ENCODE measurements around the gene RNF34. TPM values are rescaled to one million over a fixed set of nuclear protein-coding genes. Genes with fewer than 3 reads are reported as not detected.
"Not testable (repeated sequence)": the region's sequence is repeated elsewhere in the genome, so short reads cannot be mapped to it uniquely, and the experiment has no call there.

The RNF34 gene
- total RNA-seq, 1 experiment from 2014 or later = 79.5 TPM

GRCh38 chr12:121379945-121380344 is 20.0 kb upstream of the RNF34 start:
- no peak for DNase-seq
- H3K9me3 Mint-ChIP-seq (ENCODE audit: low read depth, unreplicated experiment) = no peaks in the 10 kb centered on the region
- no peak overlapping the region for H3K27ac Mint-ChIP-seq (ENCODE audit: unreplicated experiment)
- H3K27me3 Mint-ChIP-seq (ENCODE audit: unreplicated experiment) = no peaks in the 10 kb centered on the region
- H3K4me3 Mint-ChIP-seq (ENCODE audit: low read depth, unreplicated experiment) = no peak overlapping the region
- H3K36me3 Mint-ChIP-seq (ENCODE audit: insufficient read depth, unreplicated experiment) = no peaks in the 10 kb centered on the region
- no TSS peak for BruUV-seq (replicated peaks)
- intact Hi-C loops (cut with micrococcal nuclease; ENCODE audit: unreplicated experiment) = no loop called here
- H3K4me1 Mint-ChIP-seq (ENCODE audit: low read depth, unreplicated experiment) = peaks cover 10% of the 10 kb centered on the region
- TF ChIP-seq CTCF (IDR thresholded peaks at IDR 0.05; ENCODE audit: unreplicated experiment) = no peak
- CTCF ChIA-PET = no interaction called here

GRCh38 chr12:121383601-121384021 is 16.3 kb upstream of the RNF34 start:
- no TSS peak for BruUV-seq (replicated peaks)
- intact Hi-C loops (cut with micrococcal nuclease; ENCODE audit: unreplicated experiment) = no loop called here
- Mint-ChIP-seq H3K36me3 (ENCODE audit: insufficient read depth, unreplicated experiment) (no peaks in the 10 kb centered on the region), H3K4me3 (ENCODE audit: low read depth, unreplicated experiment) (no peak overlapping the region), H3K27ac (ENCODE audit: unreplicated experiment) (no peak overlapping the region), H3K9me3 (ENCODE audit: low read depth, unreplicated experiment) (no peaks in the 10 kb centered on the region), H3K27me3 (ENCODE audit: unreplicated experiment) (no peaks in the 10 kb centered on the region), H3K4me1 (ENCODE audit: low read depth, unreplicated experiment) (peaks cover 10% of the 10 kb centered on the region)
- CTCF ChIA-PET = interaction anchor here (0.6 to 1.3 kb wide), 3 partner anchors 9 to 157 kb away, joined by 3 to 7 read pairs (median 3); no protein-coding TSS in a partner anchor
- peak; percentile 17 for DNase-seq
- no peak for TF ChIP-seq CTCF (IDR thresholded peaks at IDR 0.05; ENCODE audit: unreplicated experiment)

GRCh38 chr12:121384891-121385290 is 15.0 kb upstream of the RNF34 start:
- DNase-seq; intact Hi-C loops (cut with micrococcal nuclease; ENCODE audit: unreplicated experiment); H3K27ac Mint-ChIP-seq (ENCODE audit: unreplicated experiment); H3K27me3 Mint-ChIP-seq (ENCODE audit: unreplicated experiment); H3K9me3 Mint-ChIP-seq (ENCODE audit: low read depth, unreplicated experiment); H3K36me3 Mint-ChIP-seq (ENCODE audit: insufficient read depth, unreplicated experiment); BruUV-seq (replicated peaks); H3K4me3 Mint-ChIP-seq (ENCODE audit: low read depth, unreplicated experiment): not testable (repeated sequence)
- CTCF ChIA-PET = interaction anchor here (0.7 kb wide), 1 partner anchor 16 kb away, joined by 4 read pairs; no protein-coding TSS in a partner anchor
- peaks cover 15% of the 10 kb centered on the region for H3K4me1 Mint-ChIP-seq (ENCODE audit: low read depth, unreplicated experiment)

GRCh38 chr12:121388421-121388981 is 11.4 kb upstream of the RNF34 start:
- Mint-ChIP-seq H3K27ac (ENCODE audit: unreplicated experiment) (peak overlapping the region; percentile 7), H3K27me3 (ENCODE audit: unreplicated experiment) (no peaks in the 10 kb centered on the region), H3K4me3 (ENCODE audit: low read depth, unreplicated experiment) (no peak overlapping the region), H3K4me1 (ENCODE audit: low read depth, unreplicated experiment) (peaks cover 15% of the 10 kb centered on the region), H3K9me3 (ENCODE audit: low read depth, unreplicated experiment) (no peaks in the 10 kb centered on the region), H3K36me3 (ENCODE audit: insufficient read depth, unreplicated experiment) (no peaks in the 10 kb centered on the region)
- intact Hi-C loops (cut with micrococcal nuclease; ENCODE audit: unreplicated experiment) = no loop called here
- TF ChIP-seq CTCF (IDR thresholded peaks at IDR 0.05; ENCODE audit: unreplicated experiment) = no peak
- CTCF ChIA-PET = interaction anchor here (0.6 to 1.8 kb wide), 4 partner anchors 11 to 54 kb away, joined by 3 to 6 read pairs (median 3); partner anchors contain the start of gene RNF34
- DNase-seq = peak; percentile 53
- BruUV-seq (replicated peaks) = no TSS peak

GRCh38 chr12:121390856-121391255 is 9.1 kb upstream of the RNF34 start:
- BruUV-seq (replicated peaks) = no TSS peak
- Mint-ChIP-seq H3K9me3 (ENCODE audit: low read depth, unreplicated experiment) (no peaks in the 10 kb centered on the region), H3K4me3 (ENCODE audit: low read depth, unreplicated experiment) (no peak overlapping the region), H3K36me3 (ENCODE audit: insufficient read depth, unreplicated experiment) (no peaks in the 10 kb centered on the region), H3K4me1 (ENCODE audit: low read depth, unreplicated experiment) (peaks cover 15% of the 10 kb centered on the region), H3K27me3 (ENCODE audit: unreplicated experiment) (no peaks in the 10 kb centered on the region), H3K27ac (ENCODE audit: unreplicated experiment) (no peak overlapping the region)
- CTCF ChIA-PET = no interaction called here
- intact Hi-C loops (cut with micrococcal nuclease; ENCODE audit: unreplicated experiment) = no loop called here
- no peak for TF ChIP-seq CTCF (IDR thresholded peaks at IDR 0.05; ENCODE audit: unreplicated experiment)
- no peak for DNase-seq

Data from Calu3 (cell line).